H54 (cell line): Measurements from ENCODE around the gene POLR3A.

Source experiments
- DNase-seq: peaks from one replicate; pipeline ENCODE4 v3.0.0; 2011; ENCODE audit warnings: low spot score, mixed read lengths; ENCODE audit not compliant: insufficient read length
- FAIRE-seq: peaks from 3 replicates; lab custom pipeline; 2011; peaks lifted over from hg19 to GRCh38; lab: Jason Lieb, UNC
- POLR2A ChIP-seq: IDR thresholded peaks from 2 replicates; pipeline ENCODE4 v1.6.1; 2011; ENCODE audit warnings: low read depth, mild to moderate bottlenecking, low read length

The POLR3A gene

GRCh38 chr10:77987671-77988255, 41.6 kb downstream of the POLR3A start:
- no peak for DNase-seq
- no peak for FAIRE-seq
- no peak for TF ChIP-seq POLR2A

- no peak for DNase-seq
- FAIRE-seq = no peak
- no peak for TF ChIP-seq POLR2A
Observed at GRCh38 chr10:77984986-77985385, 44.3 kb downstream of the POLR3A start.

- peak; percentile 39 for DNase-seq
- no peak for TF ChIP-seq POLR2A
- FAIRE-seq = peak; percentile 27
Observed at GRCh38 chr10:77983384-77984341, 45.7 kb downstream of the POLR3A start.

GRCh38 chr10:77981281-77981680, 48.0 kb downstream of the POLR3A start:
- DNase-seq (no peak), FAIRE-seq (no peak)
- no peak for TF ChIP-seq POLR2A

GRCh38 chr10:77979221-77979620, 50.1 kb downstream of the POLR3A start:
- DNase-seq (no peak), FAIRE-seq (no peak)
- no peak for TF ChIP-seq POLR2A

GRCh38 chr10:77978360-77978759, 51.0 kb downstream of the POLR3A start:
- DNase-seq (no peak), FAIRE-seq (no peak)
- TF ChIP-seq POLR2A = no peak

GRCh38 chr10:77977934-77978333, 51.4 kb downstream of the POLR3A start:
- DNase-seq (no peak), FAIRE-seq (no peak)
- no peak for TF ChIP-seq POLR2A

- TF ChIP-seq POLR2A = no peak
- FAIRE-seq = no peak
- no peak for DNase-seq
Observed at GRCh38 chr10:77977016-77977415, 52.3 kb downstream of the POLR3A start.

- TF ChIP-seq POLR2A = no peak
- FAIRE-seq (no peak), DNase-seq (no peak)
Observed at GRCh38 chr10:77975086-77975666, 54.1 kb downstream of the POLR3A start.

- FAIRE-seq (no peak), DNase-seq (no peak)
- no peak for TF ChIP-seq POLR2A
Observed at GRCh38 chr10:77974396-77975074, 54.8 kb downstream of the POLR3A start.

GRCh38 chr10:77973276-77973675, 56.0 kb downstream of the POLR3A start:
- TF ChIP-seq POLR2A = no peak
- FAIRE-seq = no peak

GRCh38 chr10:77972148-77972547, 57.2 kb downstream of the POLR3A start:
- TF ChIP-seq POLR2A = no peak
- FAIRE-seq = no peak
- no peak for DNase-seq

More at GRCh38 chr10:77973276-77973675, 56.0 kb downstream of the POLR3A start:
- no peak for DNase-seq

- no peak for TF ChIP-seq POLR2A
- DNase-seq (no peak), FAIRE-seq (no peak)
Observed at GRCh38 chr10:77971804-77972144, 57.5 kb downstream of the POLR3A start.
